ENCODE data around the gene CYBRD1.

DNA sequence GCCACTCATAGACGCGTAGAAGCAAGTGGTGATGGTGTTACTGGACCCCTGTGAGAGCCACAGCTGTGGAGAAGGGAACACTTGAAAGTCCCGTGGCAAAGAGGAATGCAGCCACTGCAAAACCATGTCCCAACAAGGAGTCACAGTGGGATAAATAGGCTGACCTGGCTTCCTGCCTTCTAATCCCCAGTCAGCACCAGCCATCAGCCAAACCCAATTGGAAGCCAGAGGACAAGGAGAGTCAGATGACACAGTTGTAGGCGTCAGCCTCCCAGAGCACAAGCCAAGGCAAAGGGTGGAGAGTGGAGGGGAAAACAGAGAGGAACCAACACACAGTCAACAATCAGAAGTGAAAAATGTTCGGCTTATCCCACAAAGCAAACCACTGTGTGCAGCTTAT is 5.5 kb upstream of the CYBRD1 start:
- TF ChIP-seq, protein P1, sequence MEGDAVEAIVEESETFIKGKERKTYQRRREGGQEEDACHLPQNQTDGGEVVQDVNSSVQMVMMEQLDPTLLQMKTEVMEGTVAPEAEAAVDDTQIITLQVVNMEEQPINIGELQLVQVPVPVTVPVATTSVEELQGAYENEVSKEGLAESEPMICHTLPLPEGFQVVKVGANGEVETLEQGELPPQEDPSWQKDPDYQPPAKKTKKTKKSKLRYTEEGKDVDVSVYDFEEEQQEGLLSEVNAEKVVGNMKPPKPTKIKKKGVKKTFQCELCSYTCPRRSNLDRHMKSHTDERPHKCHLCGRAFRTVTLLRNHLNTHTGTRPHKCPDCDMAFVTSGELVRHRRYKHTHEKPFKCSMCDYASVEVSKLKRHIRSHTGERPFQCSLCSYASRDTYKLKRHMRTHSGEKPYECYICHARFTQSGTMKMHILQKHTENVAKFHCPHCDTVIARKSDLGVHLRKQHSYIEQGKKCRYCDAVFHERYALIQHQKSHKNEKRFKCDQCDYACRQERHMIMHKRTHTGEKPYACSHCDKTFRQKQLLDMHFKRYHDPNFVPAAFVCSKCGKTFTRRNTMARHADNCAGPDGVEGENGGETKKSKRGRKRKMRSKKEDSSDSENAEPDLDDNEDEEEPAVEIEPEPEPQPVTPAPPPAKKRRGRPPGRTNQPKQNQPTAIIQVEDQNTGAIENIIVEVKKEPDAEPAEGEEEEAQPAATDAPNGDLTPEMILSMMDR (IDR thresholded peaks at IDR 0.05) = no peak
- TF ChIP-seq POLR2A (IDR thresholded peaks at IDR 0.05) = no peak
